Heart left ventricle (tissue), 13 donors: ENCODE measurements around the gene GSTM3.

Experiments
- POLR2A ChIP-seq, 2 donors: fragments of 450-650 bp; IDR thresholded peaks; one replicate each; pipeline ENCODE4 v1.6.1; 2017; ENCODE audit warnings: antibody characterized with exemption in 2 of 2, mild to moderate bottlenecking in 2 of 2, moderate library complexity in 2 of 2
- TF ChIP-seq, protein P1 (sequence below), 12 donors: fragments of 200-600 bp; sonication (generic) in 4 of 12; IDR thresholded peaks; one replicate each; pipeline versions ENCODE4 v1.5.0 to v1.8.0; 2018 to 2022; ENCODE audit warnings: antibody characterized with exemption in 12 of 12, mild to moderate bottlenecking in 5 of 12
- donor health status: ischemic (EF 13 %, LVEDD 7.1; RV severe dilation, severe dysfunction).
- donor health status: DM: no; HTN: yes; CAD: no.
- donor health status: DM: no; HTN: no; CAD: no.
- donor health status: ischemic (EF 25% LVEDD 6.9; RV normal size, moderate dysfunction).
- donor health status: ischemic (EF 25% LVEDD 5.7; RV mildly dilated, moderate dysfunction).
- donor health status: ischemic (EF 35%, LVEDD 5.7; RV mildly dilated, moderate dysfunction).
- donor health status: nonischemic (EF 11% LVEDD 7.7; RV severe dilation, severe dysfunction).
- donor health status: DM: yes; HTN: yes; CAD: no.
- donor health status: PGD.
- donor health status: ischemic (EF 29% LVEDD 5.4; RV normal size, mild dysfunction).
- donor health status: nonischemic (EF 23%, LVEDD 6.1; RV moderate dilation, normal function).

GRCh38 chr1:109764561-109765482, 24.0 kb upstream of the GSTM3 start:
- TF ChIP-seq, protein P1, sequence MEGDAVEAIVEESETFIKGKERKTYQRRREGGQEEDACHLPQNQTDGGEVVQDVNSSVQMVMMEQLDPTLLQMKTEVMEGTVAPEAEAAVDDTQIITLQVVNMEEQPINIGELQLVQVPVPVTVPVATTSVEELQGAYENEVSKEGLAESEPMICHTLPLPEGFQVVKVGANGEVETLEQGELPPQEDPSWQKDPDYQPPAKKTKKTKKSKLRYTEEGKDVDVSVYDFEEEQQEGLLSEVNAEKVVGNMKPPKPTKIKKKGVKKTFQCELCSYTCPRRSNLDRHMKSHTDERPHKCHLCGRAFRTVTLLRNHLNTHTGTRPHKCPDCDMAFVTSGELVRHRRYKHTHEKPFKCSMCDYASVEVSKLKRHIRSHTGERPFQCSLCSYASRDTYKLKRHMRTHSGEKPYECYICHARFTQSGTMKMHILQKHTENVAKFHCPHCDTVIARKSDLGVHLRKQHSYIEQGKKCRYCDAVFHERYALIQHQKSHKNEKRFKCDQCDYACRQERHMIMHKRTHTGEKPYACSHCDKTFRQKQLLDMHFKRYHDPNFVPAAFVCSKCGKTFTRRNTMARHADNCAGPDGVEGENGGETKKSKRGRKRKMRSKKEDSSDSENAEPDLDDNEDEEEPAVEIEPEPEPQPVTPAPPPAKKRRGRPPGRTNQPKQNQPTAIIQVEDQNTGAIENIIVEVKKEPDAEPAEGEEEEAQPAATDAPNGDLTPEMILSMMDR (IDR thresholded peaks at IDR 0.05), result no peak
- no peak for TF ChIP-seq POLR2A (IDR thresholded peaks at IDR 0.05)
